Esophagus muscularis mucosa (tissue), 4 donors: ENCODE measurements around the gene ZSCAN20.

Experiments
- CTCF ChIP-seq, 3 experiments: fragments of 200-600 bp in 2 of 3; fragments of 450-650 bp in 1 of 3; sonication (generic) in 2 of 3; IDR thresholded peaks; one replicate each; pipeline ENCODE4 v1.5.1; 2017 to 2019; ENCODE audit warnings: antibody characterized with exemption in 3 of 3, mild to moderate bottlenecking in 2 of 3, moderate library complexity in 1 of 3
- EP300 ChIP-seq: sonication (generic); formaldehyde crosslinking; IDR thresholded peaks from one replicate; pipeline ENCODE4 v1.6.1; 2017; ENCODE audit warnings: antibody characterized with exemption
- POLR2A ChIP-seq: fragments of 450-650 bp; IDR thresholded peaks from one replicate; pipeline ENCODE4 v1.6.1; 2017; ENCODE audit warnings: antibody characterized with exemption, moderate library complexity, mild to moderate bottlenecking, low read depth

DNA sequence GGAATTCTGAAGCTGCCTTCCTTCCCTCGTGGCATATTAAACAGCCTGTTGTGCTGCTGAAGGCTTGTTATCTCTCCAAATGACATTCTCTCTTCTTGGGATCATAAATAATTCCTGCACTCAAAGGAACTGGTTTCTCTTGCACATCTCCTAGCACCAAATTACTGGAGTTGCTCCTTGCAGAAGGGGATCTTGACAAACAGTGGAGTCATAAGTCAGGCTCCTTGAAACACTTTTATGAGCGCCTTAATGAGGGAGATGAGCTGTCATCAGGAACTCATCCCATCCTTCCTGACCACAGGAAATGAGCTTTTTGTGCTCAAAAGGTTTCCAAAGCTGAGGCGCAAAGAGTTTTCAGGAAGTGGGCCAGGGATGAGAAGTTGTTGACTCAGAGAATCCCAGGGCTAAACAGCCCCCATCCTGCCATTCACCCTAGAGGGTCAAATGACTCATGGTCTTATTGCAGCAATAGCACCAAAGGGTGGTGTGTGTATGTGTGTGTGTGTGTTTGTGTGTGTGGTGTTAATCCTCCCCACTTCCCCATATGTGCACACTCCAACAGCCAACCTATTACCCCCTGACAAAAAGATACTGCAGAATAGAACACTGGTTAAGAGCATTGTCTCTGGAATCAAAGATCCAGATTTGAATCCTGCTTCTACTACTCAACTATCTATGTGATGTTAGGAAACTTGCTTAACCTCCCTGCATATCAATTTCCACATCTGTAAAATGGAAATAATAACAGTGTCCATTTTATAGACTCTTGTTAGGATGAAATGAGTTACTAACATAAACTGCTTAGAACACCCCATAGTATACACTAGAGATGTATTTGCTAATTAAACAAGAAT, 38.7 kb upstream of the ZSCAN20 start:
- TF ChIP-seq EP300 = no peak
- TF ChIP-seq CTCF (IDR thresholded peaks at IDR 0.05) = no peak
- no peak for TF ChIP-seq POLR2A
